Suppressor macrophage (primary cell): Measurements from ENCODE around the gene KNSTRN.

Experiments used
- DNase-seq, 4 experiments: peaks; one replicate each; pipeline ENCODE4 v3.0.0-alpha.2; 2020 to 2022

Gene KNSTRN

DNA sequence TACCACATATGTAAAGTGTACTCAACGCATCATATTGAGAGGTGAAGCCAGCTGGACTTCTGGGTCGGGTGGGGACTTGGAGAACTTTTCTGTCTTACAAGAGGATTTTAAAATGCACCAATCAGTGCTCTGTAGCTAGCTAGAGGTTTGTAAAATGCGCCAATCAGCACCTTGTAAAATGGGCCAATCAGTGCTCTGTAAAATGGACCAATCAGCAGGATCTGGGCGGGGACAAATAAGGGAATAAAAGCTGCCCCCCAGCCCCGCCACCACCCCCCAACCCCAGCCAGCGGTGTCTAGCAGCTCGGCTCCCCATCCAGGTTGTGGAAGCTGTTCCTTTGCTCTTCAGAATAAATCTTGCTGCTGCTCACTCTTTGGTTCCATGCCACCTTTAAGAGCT is 16.8 kb downstream of the KNSTRN start:
- DNase-seq: no peak

DNA sequence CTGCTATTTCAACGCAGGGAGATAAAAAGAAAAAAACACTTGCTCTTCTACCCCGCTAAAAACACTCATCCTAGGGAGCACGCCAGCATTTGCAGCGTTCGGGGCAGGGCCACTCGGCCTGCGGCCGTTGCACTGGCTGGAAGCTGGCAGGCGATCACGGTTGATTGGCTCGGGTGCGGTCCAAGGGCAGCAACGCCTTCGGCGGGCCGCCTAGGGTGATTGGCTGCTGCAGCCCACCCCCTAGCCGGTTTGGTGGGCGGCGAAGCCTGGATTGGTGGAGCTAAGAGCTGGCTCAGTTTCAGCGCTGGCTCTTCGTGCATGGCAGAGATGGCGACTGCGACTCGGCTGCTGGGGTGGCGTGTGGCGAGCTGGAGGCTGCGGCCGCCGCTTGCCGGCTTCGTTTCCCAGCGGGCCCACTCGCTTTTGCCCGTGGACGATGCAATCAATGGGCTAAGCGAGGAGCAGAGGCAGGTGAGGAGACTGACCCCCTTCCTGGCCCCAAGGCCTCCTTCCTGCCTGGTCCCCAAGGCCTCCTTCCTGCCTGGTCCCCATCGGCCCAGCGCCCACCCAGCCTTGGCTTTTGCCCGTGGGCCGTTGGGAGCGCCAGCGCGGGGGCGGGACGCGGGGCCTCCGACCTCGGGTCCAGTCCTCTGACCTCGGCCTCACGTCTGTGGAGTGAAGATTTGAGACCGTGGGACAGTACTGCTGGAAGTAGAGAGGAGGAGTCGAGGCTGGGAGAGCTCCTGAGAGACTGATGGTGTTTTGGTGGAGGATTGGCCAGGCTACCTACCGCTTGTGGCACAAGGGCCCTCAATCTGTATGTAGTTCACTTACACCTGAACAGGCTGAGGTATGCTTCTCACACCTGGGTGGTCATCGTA is 23.2 kb downstream of the KNSTRN start, which contains the start of gene IVD:
Gene IVD (plus strand): TSS at position 295 of the 881 bp plus-strand sequence. CDS start 33 bp downstream, at position 328.
- DNase-seq: peak; percentile 96 to 98 (median 97)

DNA sequence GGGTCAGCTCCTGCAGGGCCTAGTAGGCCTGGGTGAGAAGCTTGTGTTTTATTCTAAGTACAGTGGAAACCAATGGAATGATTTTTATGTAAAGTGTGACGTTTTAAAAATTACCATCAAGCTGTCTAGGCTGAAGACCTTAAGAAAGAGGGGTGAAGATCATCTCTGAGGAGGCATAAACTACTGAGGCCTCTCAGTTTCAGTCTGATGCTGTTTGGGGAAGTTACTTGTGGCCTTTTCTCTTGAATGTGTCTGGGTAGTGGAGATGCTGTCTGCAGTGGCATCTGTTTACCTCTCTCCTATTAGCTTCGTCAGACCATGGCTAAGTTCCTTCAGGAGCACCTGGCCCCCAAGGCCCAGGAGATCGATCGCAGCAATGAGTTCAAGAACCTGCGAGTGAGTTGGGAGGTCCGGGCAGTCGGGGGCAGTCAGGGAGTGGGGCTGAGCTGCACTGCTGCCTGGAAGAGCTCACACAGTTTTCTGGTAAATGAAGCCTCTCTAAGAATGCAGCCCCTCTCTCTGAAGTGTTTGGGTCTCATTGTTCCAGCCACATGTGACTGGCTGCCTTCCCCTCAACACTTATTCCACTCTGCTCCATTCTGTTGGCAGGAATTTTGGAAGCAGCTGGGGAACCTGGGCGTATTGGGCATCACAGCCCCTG is 24.9 kb downstream of the KNSTRN start:
- peak in 2 of 4 experiments; percentile 26 to 43 for DNase-seq

DNA sequence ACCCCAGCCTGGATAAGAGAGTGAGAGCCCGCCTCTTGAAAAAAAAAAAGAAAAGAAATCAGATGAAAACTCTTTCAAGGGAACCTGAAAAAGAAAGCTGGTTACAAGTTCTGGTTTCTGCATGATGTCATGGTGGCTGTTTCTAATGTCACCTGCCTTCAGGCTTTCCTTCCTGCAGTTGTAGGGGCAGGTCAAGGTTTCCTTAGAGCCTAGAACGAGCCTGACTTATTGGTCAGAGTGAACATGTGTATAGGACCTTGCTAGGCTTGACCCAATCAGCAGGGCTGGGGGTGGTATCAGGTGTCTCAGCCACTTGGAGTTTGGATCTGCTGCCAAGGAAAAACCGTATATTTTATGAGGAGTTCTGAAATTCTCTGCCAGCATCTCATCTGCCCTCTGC is 26.8 kb downstream of the KNSTRN start:
- no peak for DNase-seq

DNA sequence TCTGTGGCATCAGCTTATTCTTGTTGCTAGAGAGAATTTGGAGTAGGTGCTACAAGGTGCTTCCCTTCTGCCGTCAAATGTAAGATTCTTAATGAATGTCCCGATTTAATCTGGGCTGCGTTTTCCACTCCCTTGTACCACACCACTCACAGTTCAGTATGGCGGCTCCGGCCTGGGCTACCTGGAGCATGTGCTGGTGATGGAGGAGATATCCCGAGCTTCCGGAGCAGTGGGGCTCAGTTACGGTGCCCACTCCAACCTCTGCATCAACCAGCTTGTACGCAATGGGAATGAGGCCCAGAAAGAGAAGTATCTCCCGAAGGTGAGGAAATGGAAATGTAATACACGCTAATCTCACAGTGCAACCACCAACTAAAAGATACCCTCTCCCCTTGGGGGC is 28.0 kb downstream of the KNSTRN start:
- DNase-seq: no peak

DNA sequence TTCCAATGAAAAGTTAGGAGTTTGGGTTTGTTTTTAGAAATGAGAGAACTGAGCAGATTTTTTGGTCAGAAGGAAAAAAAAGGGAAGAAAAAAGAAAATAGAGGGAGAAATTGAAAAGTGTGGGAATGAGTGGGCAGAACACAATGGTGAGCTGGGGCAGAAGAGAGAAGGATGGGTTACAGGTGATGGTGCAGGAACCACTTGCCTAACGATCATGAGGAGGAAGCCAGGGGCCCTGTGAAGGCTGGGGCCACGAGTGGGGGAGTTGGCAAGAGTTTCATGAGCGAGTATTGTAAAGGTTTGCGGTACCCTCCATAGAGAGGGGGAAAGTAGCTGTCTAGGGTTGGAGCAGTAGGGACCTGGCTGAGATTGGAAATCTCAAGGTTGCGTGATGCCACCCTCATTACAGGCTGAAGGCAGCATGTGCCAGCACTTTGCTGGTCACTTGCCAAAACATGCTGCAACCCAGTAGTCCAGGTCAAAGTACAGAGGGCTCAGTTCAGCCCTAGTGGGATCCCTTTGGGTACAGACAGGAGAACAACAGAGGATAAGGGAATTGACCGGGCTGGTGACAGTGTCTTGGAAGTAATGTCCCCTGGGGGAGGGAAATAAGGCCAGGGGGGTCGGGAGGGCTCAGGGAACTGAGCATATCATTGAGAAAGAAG is 29.7 kb downstream of the KNSTRN start:
- DNase-seq: no peak

DNA sequence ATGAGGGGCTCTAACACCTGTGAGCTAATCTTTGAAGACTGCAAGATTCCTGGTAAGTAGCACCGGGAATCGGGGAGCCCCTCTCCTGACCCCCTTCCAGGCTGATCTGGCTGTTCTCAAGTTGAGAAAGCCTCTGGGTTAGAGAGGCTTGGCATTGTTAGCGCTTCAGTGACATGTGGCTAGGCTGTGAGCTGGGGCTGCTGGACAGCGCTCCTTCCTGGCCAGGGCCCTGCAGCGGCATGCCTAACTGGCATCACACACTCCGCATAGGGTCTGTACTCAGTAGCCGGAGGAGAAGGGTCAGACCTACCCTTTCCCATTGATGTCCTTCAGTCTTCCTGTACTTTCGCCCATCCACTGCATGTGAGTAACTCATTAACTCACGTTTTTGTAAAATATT is 30.5 kb downstream of the KNSTRN start:
- no peak for DNase-seq

DNA sequence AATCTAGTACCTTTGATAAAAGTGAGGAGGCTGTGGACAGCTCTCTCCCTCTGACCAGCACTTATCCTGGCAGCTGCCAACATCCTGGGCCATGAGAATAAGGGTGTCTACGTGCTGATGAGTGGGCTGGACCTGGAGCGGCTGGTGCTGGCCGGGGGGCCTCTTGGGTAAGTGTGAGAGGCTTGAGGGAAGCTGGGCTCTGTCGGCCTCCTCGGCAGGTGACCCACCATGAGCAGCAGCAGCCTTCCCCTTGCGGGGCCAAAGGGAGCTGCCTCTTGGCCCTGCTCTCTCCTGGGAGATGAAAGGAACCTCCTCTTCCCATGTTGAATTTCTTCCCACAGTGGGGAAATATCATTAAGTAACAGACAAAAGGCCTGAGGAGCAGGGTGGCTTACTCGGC is 32.3 kb downstream of the KNSTRN start:
- no peak for DNase-seq

DNA sequence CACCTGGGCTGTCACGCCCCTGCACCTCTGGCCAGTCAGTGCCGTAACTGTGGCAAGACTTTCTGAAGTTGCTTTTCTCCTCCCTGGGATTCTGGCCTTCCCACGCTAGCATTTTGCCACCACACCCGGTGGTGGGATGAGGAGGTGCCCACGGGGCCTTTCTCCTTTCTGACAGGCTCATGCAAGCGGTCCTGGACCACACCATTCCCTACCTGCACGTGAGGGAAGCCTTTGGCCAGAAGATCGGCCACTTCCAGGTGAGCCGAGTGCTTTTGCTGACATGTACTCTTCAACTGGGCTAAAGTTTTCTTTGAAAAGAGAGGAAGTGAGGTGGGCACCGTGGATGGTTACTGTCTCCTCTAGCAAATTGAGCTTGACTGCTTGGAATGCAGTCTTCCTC is 32.7 kb downstream of the KNSTRN start:
- no peak for DNase-seq

DNA sequence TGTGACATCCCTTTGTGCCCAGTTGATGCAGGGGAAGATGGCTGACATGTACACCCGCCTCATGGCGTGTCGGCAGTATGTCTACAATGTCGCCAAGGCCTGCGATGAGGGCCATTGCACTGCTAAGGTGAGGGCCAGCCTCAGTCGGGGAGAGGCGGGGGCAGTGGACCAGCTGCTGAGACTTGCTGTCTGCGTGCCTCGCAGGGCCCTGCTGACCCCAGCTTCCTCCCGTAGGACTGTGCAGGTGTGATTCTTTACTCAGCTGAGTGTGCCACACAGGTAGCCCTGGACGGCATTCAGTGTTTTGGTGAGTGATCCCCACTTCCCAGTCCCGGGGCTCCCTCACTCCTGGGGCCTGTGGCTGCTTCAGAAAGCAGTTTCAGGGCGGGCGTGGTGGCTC is 33.5 kb downstream of the KNSTRN start:
- DNase-seq: no peak

DNA sequence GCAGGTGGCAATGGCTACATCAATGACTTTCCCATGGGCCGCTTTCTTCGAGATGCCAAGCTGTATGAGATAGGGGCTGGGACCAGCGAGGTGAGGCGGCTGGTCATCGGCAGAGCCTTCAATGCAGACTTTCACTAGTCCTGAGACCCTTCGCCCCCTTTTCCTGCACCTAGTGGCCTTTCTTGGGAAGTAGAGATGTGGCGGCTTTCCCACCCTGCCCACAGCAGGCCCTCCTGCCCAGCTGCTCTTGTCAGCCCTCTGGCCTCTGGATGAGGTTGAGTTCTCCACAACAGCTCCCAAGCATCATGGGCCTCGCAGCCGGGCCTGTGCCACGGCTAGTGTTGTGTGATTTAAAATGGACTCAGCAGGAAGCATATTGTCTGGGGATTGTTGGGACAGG is 35.6 kb downstream of the KNSTRN start:
- no peak for DNase-seq

DNA sequence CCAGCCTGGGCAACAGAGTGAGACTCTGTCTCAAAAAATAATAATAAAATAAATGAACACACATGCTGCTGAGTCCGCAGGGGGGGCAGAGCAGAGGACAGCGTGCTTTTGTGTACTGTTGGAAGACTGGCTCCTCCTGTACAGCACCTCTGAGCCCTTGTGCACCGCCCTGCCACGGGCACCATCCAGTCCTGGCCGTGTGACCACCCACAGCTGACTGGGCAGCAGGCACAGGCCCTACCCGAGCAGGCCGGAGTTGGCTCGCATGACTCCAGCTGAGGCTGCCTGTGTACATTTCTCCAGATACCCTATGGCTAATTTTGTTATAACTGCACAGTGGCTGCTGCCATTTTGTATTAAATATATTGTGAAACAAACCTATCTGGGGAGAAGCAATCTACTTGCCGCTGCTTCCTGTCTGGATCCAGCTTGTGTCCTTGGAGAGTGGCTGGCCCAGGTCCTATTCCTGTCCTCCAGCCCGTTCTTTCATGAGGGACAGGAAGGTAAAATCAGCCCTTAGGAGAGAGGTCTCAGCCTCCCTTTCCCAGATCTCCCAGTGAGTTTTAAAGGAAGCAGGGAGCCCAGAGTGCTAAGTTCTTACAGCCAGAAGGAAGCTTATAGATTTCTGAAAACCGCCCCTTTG is 37.7 kb downstream of the KNSTRN start:
- DNase-seq: no peak

DNA sequence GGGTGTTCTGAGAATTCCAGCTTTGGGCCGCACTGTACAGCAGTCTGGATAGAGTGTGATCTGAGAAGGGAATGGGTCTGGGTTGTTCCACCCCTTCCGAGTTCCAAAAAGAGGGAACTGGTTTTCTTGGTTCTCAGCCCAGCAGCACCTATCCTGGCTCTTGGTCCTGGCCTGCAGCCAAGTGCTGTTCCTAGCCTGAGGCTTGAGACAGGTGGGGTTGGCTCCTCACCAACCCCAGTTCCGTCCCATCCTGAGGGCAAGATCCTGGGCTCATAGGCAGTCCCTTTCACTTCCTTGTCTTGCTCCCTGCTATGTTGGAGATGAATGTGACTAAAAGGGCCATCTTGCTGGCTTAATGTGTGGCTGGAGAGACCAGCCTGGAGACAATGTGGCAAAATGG is 38.3 kb downstream of the KNSTRN start:
- peak in 1 of 4 experiments; percentile 33 for DNase-seq

DNA sequence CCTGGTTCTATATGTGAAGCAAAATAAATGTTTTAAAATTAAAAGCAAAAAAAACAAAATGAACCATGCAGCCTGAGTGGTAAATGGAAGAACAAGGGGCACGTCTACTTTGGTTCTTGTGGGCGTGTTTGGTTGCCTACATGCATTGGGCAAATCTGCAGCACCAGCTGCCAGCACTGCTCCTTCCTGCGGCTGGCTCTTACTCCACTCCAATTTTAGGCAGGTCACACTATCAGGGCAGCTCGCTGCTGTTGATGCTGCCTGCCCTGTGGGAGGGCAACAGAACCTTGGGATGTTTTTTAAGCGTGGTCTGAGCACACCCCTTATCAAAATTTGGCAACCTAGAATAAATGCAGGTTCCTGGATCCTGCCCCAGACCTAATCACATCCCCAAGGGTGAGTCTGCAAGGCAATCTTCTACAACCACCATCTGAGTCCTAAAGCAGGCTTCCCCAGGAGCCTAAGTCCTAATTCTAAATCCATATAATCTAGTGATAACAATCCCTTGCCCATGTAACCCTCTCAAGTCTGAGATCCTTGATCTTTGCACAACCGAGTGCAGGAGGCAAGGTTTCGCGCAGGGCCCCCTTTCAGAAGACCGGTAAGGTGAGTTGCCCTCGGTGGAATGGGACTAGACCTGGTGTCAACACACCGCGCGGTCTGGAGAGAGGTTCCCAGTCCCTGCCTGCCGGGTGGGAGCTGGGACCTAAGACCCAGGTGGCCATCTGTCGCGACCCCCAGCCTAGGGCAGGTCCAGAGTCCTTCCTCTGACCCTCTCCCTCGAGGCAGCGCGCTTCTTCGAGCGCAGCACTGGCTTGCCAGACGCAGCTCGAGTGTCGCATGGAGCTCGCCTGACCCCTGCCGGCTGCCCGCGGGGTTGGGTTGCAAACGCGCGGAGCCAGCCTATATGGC is 39.0 kb downstream of the KNSTRN start:
- DNase-seq: peak; percentile 79 to 92 (median 90)

DNA sequence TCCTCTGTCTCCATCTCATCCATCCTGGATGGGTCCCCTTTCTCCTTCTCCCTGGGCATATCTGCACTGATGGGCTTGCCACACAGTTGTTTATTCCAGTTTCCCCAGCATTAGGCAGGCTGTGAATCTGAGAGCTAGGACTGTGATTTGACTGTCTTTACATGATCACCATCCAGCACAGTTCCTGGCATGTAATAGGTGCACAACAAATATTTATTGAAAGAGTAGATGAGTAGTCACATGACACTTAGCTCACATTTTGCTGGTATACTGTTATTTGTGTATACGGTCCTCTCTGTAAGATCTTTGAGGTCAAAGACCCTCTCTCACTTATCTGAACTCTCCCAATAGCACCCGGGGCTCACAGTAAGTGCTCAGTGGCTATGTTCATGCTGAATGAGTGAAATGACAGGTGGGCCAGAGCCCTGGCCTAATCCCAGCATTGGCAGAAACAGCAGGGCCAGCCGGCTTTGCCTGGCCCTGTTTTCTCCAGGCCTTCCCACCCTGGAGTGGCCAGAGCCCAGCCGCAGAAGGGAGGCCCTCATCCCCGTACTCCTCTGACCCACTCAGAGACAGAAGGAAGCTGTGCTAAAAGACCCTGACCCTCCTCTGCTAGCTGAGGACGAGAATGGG is 42.1 kb downstream of the KNSTRN start:
- DNase-seq: no peak

DNA sequence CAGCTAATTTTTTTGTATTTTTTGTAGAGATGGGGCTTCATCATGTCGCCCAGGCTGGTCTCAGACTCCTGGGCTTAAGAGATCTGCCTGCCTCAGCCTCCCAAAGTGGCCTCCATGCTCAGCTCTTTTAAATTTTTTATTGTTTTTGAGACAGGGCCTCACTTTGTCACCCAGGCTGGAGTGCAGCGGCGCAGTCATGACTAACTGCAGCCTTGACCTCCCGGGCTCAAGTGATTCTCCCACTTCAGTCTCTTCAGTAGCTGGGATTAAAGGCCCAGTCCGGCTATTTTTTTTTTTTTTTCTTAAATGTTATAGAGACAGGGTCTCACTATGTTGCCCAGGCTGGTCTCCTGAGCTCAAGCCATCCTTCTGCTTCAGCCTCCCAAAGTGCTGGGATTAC is 43.2 kb downstream of the KNSTRN start:
- no peak for DNase-seq

DNA sequence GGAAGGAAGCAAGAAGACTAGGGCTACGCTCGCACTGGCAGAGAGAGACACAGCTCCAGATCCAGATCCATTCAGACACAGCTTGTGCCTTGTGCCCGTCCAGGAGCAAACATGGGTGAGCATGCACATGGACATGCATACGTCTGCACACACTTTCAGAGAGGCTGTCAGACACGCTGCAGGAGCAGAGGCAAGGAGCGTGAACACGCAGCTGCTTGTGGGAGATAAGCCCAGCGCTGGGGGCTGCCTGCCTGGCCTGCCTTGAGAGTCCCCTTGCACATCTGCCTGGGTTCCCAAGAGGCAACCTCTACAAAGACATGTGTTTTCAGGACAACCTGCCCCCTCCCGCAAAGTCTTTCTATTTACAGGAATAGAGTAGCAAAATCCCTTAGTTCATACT is 44.7 kb downstream of the KNSTRN start:
- DNase-seq: no peak

DNA sequence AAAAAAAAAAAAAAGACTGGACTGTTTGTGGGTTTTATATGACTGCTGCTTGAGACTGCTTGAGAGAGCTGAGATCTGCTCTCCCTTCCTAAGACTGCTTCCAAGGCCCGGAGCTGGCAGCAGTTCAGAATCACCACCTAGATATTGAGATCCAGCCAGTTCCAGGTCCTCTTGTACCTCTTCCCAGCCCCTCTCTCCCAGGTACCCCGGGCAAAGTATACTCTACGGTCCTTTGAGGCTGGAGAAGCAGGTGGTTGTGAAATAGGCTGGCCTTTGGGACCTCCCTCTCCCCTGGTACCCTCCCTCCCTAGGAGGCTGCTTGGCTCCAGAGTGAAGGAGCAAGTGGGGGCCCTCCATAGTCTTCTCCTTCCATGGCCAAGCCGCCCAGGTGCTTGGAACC is 45.7 kb downstream of the KNSTRN start:
- DNase-seq: no peak

DNA sequence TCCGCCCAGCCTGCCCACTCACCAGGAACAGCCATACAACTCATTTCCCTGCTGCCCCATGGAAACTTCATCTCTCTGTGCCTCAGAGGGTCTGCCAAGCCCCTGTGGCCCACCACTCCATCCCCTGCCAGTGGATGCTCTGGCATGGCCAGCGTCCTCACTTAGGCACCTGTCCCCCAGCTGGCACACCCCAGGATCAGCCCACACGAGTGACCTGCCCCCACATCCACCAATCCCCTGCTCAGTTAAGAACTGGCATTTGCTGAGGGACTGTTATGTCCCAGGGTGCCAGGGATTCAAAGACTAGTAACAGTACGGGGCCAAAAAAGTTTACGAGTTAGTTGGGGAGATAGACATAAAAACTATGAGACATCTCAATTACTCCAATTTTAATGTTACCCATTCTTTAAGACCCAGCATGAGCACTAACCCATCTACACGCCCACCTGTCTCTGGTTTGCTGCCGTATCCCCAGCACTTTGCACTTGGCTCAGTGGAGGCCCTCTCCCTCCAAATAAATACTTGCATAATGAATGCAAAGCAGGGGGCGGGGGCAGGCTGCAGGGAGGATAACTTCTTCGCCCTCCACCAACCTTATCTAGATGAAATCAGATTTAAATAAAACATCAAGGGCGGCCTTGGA is 46.7 kb downstream of the KNSTRN start:
- no peak for DNase-seq

DNA sequence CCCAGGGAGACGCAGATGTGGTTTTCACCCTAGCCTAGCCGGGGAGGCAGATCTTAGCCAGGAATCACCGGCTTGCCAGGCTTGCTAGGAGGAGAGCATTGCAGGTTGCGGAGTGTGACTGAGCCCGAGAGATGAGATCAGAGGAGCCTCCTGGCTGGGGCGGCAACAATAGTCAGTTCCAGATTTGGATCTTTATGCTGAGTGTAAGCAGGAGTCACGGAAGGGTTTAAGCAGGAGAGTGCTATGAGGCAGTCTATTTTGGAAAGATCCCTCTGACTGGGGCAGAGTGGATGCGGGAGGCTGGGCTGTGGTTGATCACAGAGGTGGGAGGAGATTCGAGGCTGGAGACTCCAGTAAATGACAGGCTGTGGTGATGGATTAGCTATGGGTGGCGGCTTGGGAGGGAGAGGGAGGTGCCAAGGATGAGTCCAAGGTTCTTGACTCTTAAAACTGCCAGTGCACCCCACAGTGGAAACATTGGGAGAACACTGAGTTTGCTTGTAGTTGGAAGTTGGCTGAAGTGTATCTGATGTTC is 47.8 kb downstream of the KNSTRN start:
- no peak for DNase-seq
